Naive thymus-derived CD4-positive, alpha-beta T cell (primary cell): ENCODE results near the gene NAALADL2. TPM values are rescaled to one million over a fixed set of nuclear protein-coding genes. Genes with fewer than 3 reads are reported as not detected.
"Not testable (repeated sequence)": the region's sequence is repeated elsewhere in the genome, so short reads cannot be mapped to it uniquely, and the experiment has no call there.

ENCODE experiments used
- ATAC-seq: fragments of 150-1000 bp; cut with Tn5 transposase; 2 replicates; pipeline ENCODE4 v1.10.0; 2021; ENCODE audit warnings: mild to moderate bottlenecking, moderate library complexity
- CTCF ChIA-PET: fragments of 350-600 bp; sonication (Branson Sonifier 250); formaldehyde crosslinking; loops from one replicate; lab custom pipeline; 2021; ENCODE audit warnings: antibody characterized with exemption; lab: Charles Lee
- POLR2A ChIA-PET: fragments of 350-600 bp; sonication (Branson Sonifier 250); formaldehyde crosslinking; loops from one replicate; lab custom pipeline; 2021; ENCODE audit warnings: antibody characterized with exemption, inconsistent platforms; lab: Charles Lee
- DNase-seq, 9 donors: peaks; one replicate each; pipeline versions ENCODE4 v3.0.0 to v3.0.0-alpha.2; 2020 to 2022; ENCODE audit warnings: mixed read lengths in 1 of 9
- H3K27ac ChIP-seq: one replicate; pipeline ENCODE4 v1.7.0; 2013; ENCODE audit warnings: mild to moderate bottlenecking, low read depth, low read length, moderate library complexity
- H3K27me3 ChIP-seq, 2 donors: one replicate each; pipeline ENCODE4 v1.7.0; 2013; ENCODE audit warnings: low read length in 2 of 2, mild to moderate bottlenecking in 2 of 2, moderate library complexity in 2 of 2; ENCODE audit not compliant: control insufficient read depth in 2 of 2, insufficient read depth in 2 of 2
- H3K36me3 ChIP-seq, 3 experiments: 1 replicate in 2 of 3; 2 replicates in 1 of 3; pipeline ENCODE4 v1.7.0; 2013; ENCODE audit warnings: low read length in 3 of 3, mild to moderate bottlenecking in 3 of 3, moderate library complexity in 1 of 3; ENCODE audit not compliant: insufficient read depth in 3 of 3, control insufficient read depth in 2 of 3
- H3K4me1 ChIP-seq, 2 donors: one replicate each; pipeline ENCODE4 v1.7.0; 2013; ENCODE audit warnings: low read length in 2 of 2, mild to moderate bottlenecking in 2 of 2, moderate library complexity in 1 of 2; ENCODE audit not compliant: control insufficient read depth in 2 of 2, insufficient read depth in 2 of 2
- H3K4me3 ChIP-seq: 2 replicates; pipeline ENCODE4 v1.7.0; 2013; ENCODE audit warnings: mild to moderate bottlenecking, low read length
- H3K9me3 ChIP-seq, 3 experiments: 1 replicate in 2 of 3; 2 replicates in 1 of 3; pipeline ENCODE4 v1.7.0; 2013; ENCODE audit warnings: low read length in 3 of 3; ENCODE audit not compliant: control insufficient read depth in 2 of 3
- H3K27ac Mint-ChIP-seq, 9 donors: one replicate each; pipeline ENCODE4 v1.8.0; 2020 to 2022; ENCODE audit warnings: mixed read lengths in 9 of 9, mild to moderate bottlenecking in 8 of 9, moderate library complexity in 5 of 9, inconsistent platforms in 2 of 9
- H3K27me3 Mint-ChIP-seq, 5 donors: one replicate each; pipeline ENCODE4 v1.8.0; 2021 to 2022; ENCODE audit warnings: mixed read lengths in 5 of 5, mild to moderate bottlenecking in 1 of 5
- H3K36me3 Mint-ChIP-seq, 5 donors: one replicate each; pipeline ENCODE4 v1.8.0; 2020 to 2022; ENCODE audit warnings: mixed read lengths in 5 of 5, mild to moderate bottlenecking in 3 of 5, inconsistent platforms in 1 of 5
- H3K4me1 Mint-ChIP-seq, 7 donors: one replicate each; pipeline ENCODE4 v1.8.0; 2020 to 2022; ENCODE audit warnings: mixed read lengths in 7 of 7, mild to moderate bottlenecking in 3 of 7, inconsistent platforms in 1 of 7
- H3K4me3 Mint-ChIP-seq, 10 donors: one replicate each; pipeline ENCODE4 v1.8.0; 2020 to 2022; ENCODE audit warnings: mild to moderate bottlenecking in 10 of 10, mixed read lengths in 10 of 10, moderate library complexity in 6 of 10, inconsistent platforms in 2 of 10
- H3K9me3 Mint-ChIP-seq, 11 donors: one replicate each; pipeline ENCODE4 v1.8.0; 2020 to 2022; ENCODE audit warnings: mixed read lengths in 11 of 11, mild to moderate bottlenecking in 4 of 11, inconsistent platforms in 1 of 11, moderate library complexity in 1 of 11
- intact Hi-C, 2 donors: fragments of 100-400 bp; cut with micrococcal nuclease; formaldehyde crosslinking; loops; one replicate each; pipeline ENCODE4 v1.15.1; 2023
- polyA plus RNA-seq, 2 donors: library from polyadenylated mRNA; unstranded; fragments of 300-500 nt; fragmentation: Illumina TruSeq; gene quantifications; one replicate each; pipeline ENCODE4 v1.2.3, GENCODE V29; 2021
- total RNA-seq, 6 experiments: library from RNA in 5 of 6; stranded (reverse) in 5 of 6; gene quantifications; 1 replicate in 5 of 6; 2 replicates in 1 of 6; pipeline ENCODE4 v1.2.3 and lab custom pipeline; 2021 to 2026

The NAALADL2 gene
- total and polyA plus RNA-seq, 7 experiments from 2014 or later = 0.76 to 1.4 TPM; not detected in 5

GRCh38 chr3:175608911-175609310, 749.8 kb downstream of the NAALADL2 start:
- ChIA-PET POLR2A (no interaction called here), CTCF (no interaction called here)
- Histone ChIP-seq H3K36me3 (no peaks in the 10 kb centered on the region), H3K9me3 (no peaks in the 10 kb centered on the region), H3K4me1 (no peaks in the 10 kb centered on the region), H3K27me3 (no peaks in the 10 kb centered on the region), H3K27ac (no peak overlapping the region), H3K4me3 (no peak overlapping the region)
- Mint-ChIP-seq H3K4me3 (no peak overlapping the region), H3K4me1 (no peaks in the 10 kb centered on the region), H3K36me3 (no peaks in the 10 kb centered on the region), H3K27me3 (no peaks in the 10 kb centered on the region), H3K27ac (no peak overlapping the region), H3K9me3 (peaks cover 0 to 31% (median 0%) of the 10 kb centered on the region in 11 donors)
- no peak for DNase-seq
- ATAC-seq = no peak
- intact Hi-C loops = no loop called here

- H3K9me3 Mint-ChIP-seq = peaks cover 0 to 18% (median 0%) of the 10 kb centered on the region in 11 donors
- no peaks in the 10 kb centered on the region for H3K27me3 Mint-ChIP-seq
- no peak overlapping the region for H3K4me3 Mint-ChIP-seq
- H3K27ac Mint-ChIP-seq = no peak overlapping the region
- peaks cover 0 to 4% (median 0%) of the 10 kb centered on the region in 5 donors for H3K36me3 Mint-ChIP-seq
- no peaks in the 10 kb centered on the region for H3K27me3 ChIP-seq
- no peak for DNase-seq
- CTCF ChIA-PET = no interaction called here
- H3K9me3 ChIP-seq = no peaks in the 10 kb centered on the region
- no peak overlapping the region for H3K4me3 ChIP-seq
- POLR2A ChIA-PET = no interaction called here
- H3K36me3 ChIP-seq = no peaks in the 10 kb centered on the region
- intact Hi-C loops = no loop called here
- no peak overlapping the region for H3K27ac ChIP-seq
- ATAC-seq = no peak
- no peaks in the 10 kb centered on the region for H3K4me1 Mint-ChIP-seq
- H3K4me1 ChIP-seq = no peaks in the 10 kb centered on the region
These were observed 753.5 kb downstream of the NAALADL2 start for GRCh38 chr3:175612487-175613196.

- ATAC-seq, H3K36me3 ChIP-seq, H3K27ac ChIP-seq, H3K9me3 ChIP-seq, intact Hi-C loops, H3K27ac Mint-ChIP-seq, CTCF ChIA-PET, H3K36me3 Mint-ChIP-seq, H3K27me3 ChIP-seq, H3K4me3 Mint-ChIP-seq, H3K4me1 ChIP-seq, H3K4me1 Mint-ChIP-seq, H3K27me3 Mint-ChIP-seq, H3K4me3 ChIP-seq, POLR2A ChIA-PET, DNase-seq: not testable (repeated sequence)
- peaks cover 0 to 12% (median 3%) of the 10 kb centered on the region in 11 donors for H3K9me3 Mint-ChIP-seq
These were observed 755.0 kb downstream of the NAALADL2 start for GRCh38 chr3:175614107-175614506.

GRCh38 chr3:175617247-175617646, 758.1 kb downstream of the NAALADL2 start:
- Mint-ChIP-seq H3K9me3 (peaks cover 0 to 14% (median 3%) of the 10 kb centered on the region in 11 donors), H3K27ac (no peak overlapping the region), H3K36me3 (peaks cover 0 to 4% (median 0%) of the 10 kb centered on the region in 5 donors), H3K4me1 (no peaks in the 10 kb centered on the region), H3K4me3 (no peak overlapping the region), H3K27me3 (no peaks in the 10 kb centered on the region)
- no peak overlapping the region for H3K4me3 ChIP-seq
- no peaks in the 10 kb centered on the region for H3K36me3 ChIP-seq
- ChIA-PET CTCF (no interaction called here), POLR2A (no interaction called here)
- no peaks in the 10 kb centered on the region for H3K4me1 ChIP-seq
- DNase-seq = no peak
- no peaks in the 10 kb centered on the region for H3K9me3 ChIP-seq
- ATAC-seq = no peak
- intact Hi-C loops = no loop called here
- no peak overlapping the region for H3K27ac ChIP-seq
- no peaks in the 10 kb centered on the region for H3K27me3 ChIP-seq

DNA sequence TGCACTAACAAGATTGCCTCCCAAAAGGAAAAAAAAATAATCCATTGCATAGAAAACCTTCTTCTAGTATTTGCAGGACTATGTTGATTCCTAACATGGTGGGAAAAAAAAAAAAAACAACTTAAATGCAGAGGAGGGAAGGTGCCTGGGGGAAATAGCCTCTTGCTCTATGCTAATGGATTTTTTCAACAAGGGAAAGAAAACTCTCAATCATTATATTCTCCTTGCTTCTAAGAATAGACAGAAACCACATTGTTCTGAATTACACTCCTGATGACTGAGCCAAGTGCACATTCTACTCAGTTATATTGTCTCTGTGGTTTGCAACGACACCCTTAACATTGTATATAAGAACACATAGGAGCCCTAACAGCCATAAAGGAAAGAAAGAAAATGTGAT, 760.2 kb downstream of the NAALADL2 start:
- Histone ChIP-seq H3K27ac (no peak overlapping the region), H3K4me1 (no peaks in the 10 kb centered on the region), H3K27me3 (no peaks in the 10 kb centered on the region), H3K9me3 (no peaks in the 10 kb centered on the region), H3K4me3 (no peak overlapping the region), H3K36me3 (no peaks in the 10 kb centered on the region)
- Mint-ChIP-seq H3K9me3 (peaks cover 0 to 17% (median 5%) of the 10 kb centered on the region in 11 donors), H3K36me3 (peaks cover 0 to 4% (median 0%) of the 10 kb centered on the region in 5 donors), H3K27me3 (no peaks in the 10 kb centered on the region), H3K4me1 (no peaks in the 10 kb centered on the region), H3K27ac (no peak overlapping the region), H3K4me3 (no peak overlapping the region)
- no peak for ATAC-seq
- intact Hi-C loops = no loop called here
- ChIA-PET CTCF (no interaction called here), POLR2A (no interaction called here)
- DNase-seq = no peak

- ATAC-seq (no peak), DNase-seq (no peak)
- H3K27me3 ChIP-seq = no peaks in the 10 kb centered on the region
- no peak overlapping the region for H3K27ac ChIP-seq
- Mint-ChIP-seq H3K27ac (no peak overlapping the region), H3K36me3 (peaks cover 0 to 4% (median 0%) of the 10 kb centered on the region in 5 donors), H3K27me3 (no peaks in the 10 kb centered on the region), H3K4me3 (no peak overlapping the region), H3K9me3 (peaks cover 0 to 20% (median 5%) of the 10 kb centered on the region in 11 donors), H3K4me1 (no peaks in the 10 kb centered on the region)
- intact Hi-C loops = no loop called here
- POLR2A ChIA-PET = no interaction called here
- no peaks in the 10 kb centered on the region for H3K4me1 ChIP-seq
- no peaks in the 10 kb centered on the region for H3K9me3 ChIP-seq
- CTCF ChIA-PET = no interaction called here
- H3K36me3 ChIP-seq = no peaks in the 10 kb centered on the region
- H3K4me3 ChIP-seq = no peak overlapping the region
These were observed 761.0 kb downstream of the NAALADL2 start for GRCh38 chr3:175620093-175620492.

DNA sequence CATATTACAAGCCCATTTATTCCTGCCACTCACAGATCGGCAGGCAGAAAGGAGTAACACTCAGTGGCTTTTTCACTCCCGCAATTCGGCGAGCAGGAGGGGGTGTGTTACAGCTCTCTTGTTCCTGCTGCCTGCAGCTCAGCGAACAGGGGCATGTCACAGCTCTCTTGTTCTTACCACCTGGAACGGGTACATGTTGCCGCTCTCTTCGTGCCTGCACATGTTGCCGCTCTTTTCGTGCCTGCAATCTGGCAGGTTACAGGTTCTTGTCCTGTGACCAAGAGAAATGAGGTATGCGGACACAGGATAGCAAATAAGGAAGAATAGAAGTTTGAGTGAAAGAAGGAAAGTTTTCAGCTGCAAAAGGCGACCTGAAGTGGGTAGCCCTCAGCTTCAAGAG, 761.4 kb downstream of the NAALADL2 start:
- no peaks in the 10 kb centered on the region for H3K4me1 ChIP-seq
- POLR2A ChIA-PET = no interaction called here

More for the DNA sequence above, 761.4 kb downstream of the NAALADL2 start:
- no peak overlapping the region for H3K4me3 ChIP-seq
- Mint-ChIP-seq H3K36me3 (peaks cover 0 to 4% (median 0%) of the 10 kb centered on the region in 5 donors), H3K9me3 (peaks cover 0 to 20% (median 5%) of the 10 kb centered on the region in 11 donors), H3K4me3 (no peak overlapping the region), H3K27me3 (no peaks in the 10 kb centered on the region), H3K27ac (no peak overlapping the region), H3K4me1 (no peaks in the 10 kb centered on the region)
- ATAC-seq (no peak), DNase-seq (no peak)
- intact Hi-C loops = no loop called here
- no peaks in the 10 kb centered on the region for H3K9me3 ChIP-seq
- CTCF ChIA-PET = no interaction called here
- H3K36me3 ChIP-seq = no peaks in the 10 kb centered on the region
- no peaks in the 10 kb centered on the region for H3K27me3 ChIP-seq
- H3K27ac ChIP-seq = no peak overlapping the region
